Gastrocnemius medialis (tissue), 4 donors: ENCODE results near the gene TGFBR3L.

Source experiments
- CTCF ChIP-seq, 5 experiments: fragments of 450-650 bp in 3 of 5; fragments of 200-600 bp in 2 of 5; sonication (generic) in 2 of 5; IDR thresholded peaks in 4 of 5; conservative IDR thresholded peaks in 1 of 5; 1 replicate in 4 of 5; 2 replicates in 1 of 5; pipeline ENCODE4 v1.5.1; 2016 to 2019; ENCODE audit warnings: antibody characterized with exemption in 5 of 5, mild to moderate bottlenecking in 3 of 5, moderate library complexity in 3 of 5
- POLR2A ChIP-seq, 2 donors: fragments of 450-650 bp; IDR thresholded peaks; one replicate each; pipeline ENCODE4 v1.6.1; 2017; ENCODE audit warnings: antibody characterized with exemption in 2 of 2, mild to moderate bottlenecking in 2 of 2, moderate library complexity in 2 of 2

- TF ChIP-seq CTCF (IDR thresholded peaks at IDR 0.05 in 4 of 5, conservative IDR thresholded peaks at IDR 0.05 in 1 of 5) (no peak), POLR2A (IDR thresholded peaks at IDR 0.05) (no peak)
Observed at GRCh38 chr19:7928334-7928706, 13.7 kb downstream of the TGFBR3L start.
